ENCODE measurements around the gene NTHL1.
A peak's percentile ranks its signal among the peaks of the same experiment; 100 is the strongest.

NTHL1 gene

DNA sequence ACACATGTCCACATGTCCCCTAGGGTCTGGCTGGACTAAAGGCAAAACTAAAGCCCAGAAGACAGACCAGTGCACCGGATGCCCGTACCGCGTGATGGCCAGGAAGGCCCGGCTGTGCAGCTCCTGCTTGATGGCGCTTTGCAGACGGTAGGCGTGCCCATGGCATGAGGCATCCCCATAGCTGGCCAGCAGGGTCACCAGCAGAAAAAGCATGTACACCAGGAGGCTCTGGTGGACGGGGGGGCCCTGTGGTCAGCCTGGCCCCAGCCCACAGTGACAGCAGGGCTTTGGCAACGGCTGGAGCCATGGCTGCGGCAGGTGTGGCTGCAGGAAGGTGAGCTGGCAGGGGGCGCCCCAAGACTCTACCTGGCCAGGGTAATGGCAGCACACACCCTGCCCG is 45.2 kb upstream of the NTHL1 start:
- no peaks in the 10 kb centered on the region for H3K9me3 Mint-ChIP-seq
- H3K36me3 Mint-ChIP-seq (ENCODE audit: low read depth) = peaks cover 23% of the 10 kb centered on the region
- TF ChIP-seq, protein P1, sequence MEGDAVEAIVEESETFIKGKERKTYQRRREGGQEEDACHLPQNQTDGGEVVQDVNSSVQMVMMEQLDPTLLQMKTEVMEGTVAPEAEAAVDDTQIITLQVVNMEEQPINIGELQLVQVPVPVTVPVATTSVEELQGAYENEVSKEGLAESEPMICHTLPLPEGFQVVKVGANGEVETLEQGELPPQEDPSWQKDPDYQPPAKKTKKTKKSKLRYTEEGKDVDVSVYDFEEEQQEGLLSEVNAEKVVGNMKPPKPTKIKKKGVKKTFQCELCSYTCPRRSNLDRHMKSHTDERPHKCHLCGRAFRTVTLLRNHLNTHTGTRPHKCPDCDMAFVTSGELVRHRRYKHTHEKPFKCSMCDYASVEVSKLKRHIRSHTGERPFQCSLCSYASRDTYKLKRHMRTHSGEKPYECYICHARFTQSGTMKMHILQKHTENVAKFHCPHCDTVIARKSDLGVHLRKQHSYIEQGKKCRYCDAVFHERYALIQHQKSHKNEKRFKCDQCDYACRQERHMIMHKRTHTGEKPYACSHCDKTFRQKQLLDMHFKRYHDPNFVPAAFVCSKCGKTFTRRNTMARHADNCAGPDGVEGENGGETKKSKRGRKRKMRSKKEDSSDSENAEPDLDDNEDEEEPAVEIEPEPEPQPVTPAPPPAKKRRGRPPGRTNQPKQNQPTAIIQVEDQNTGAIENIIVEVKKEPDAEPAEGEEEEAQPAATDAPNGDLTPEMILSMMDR (IDR thresholded peaks at IDR 0.05; ENCODE audit: unreplicated experiment in 3 of 3) = no peak
- H3K27me3 Mint-ChIP-seq (ENCODE audit: low read depth) = no peaks in the 10 kb centered on the region
- no peaks in the 10 kb centered on the region for H3K4me1 Mint-ChIP-seq
- H3K4me3 Mint-ChIP-seq = no peak overlapping the region
- no peak overlapping the region for H3K27ac Mint-ChIP-seq

DNA sequence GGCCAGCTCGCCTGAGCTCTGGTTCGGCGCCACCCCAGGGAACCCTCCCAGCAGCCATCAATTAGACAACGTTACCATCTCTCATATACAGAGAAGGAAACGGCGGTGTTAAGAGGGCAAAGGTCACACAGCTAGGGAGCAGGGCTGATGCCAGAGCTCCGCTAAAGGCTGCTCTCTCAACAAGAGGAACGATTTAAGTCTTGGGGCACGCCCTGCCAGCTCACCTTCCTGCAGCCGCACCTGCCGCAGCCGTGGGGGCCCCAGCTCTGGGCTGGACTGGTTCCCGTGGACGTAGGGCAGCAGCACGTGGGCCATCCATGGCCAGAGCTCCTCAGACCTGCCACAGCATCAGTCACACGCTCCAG is 44.6 kb upstream of the NTHL1 start:
- H3K36me3 Mint-ChIP-seq (ENCODE audit: low read depth) = peaks cover 23% of the 10 kb centered on the region

DNA sequence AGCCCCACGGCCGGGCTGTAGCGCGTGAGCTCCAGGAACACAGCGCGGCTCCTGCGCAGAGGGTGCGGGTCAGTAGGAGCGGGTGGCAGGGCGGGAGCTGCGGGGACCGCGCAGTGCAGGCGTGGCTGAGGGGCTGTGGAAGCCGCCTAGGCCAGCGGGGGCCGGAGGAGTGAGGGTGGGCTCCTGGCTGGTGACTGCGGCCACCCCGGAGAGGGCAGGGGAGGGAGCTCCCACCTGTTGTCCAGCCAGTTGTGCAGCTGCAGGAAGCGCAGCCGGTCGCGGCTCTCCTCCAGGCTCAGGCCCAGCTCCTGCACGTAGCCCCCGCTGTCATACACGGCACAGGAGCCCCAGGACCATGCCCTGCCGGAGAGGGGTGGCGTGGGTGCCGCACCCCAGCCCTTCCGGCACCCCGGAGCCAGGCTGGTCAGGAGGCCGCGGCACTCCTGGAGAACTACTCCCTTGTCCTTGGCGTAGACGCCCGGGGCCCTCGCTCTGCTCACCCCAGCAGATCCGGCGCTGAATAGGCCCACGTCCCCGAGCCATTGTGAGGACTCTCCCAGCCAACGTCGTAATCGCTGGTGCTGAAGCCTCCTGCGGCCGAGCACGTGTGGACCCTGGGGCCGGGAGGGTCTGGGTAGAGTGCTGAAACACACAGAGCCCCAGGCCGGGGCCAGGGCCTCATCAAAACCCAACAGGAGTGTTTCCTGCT is 44.1 kb upstream of the NTHL1 start:
- no peaks in the 10 kb centered on the region for H3K4me1 Mint-ChIP-seq
- peak overlapping the region in 1 of 3 experiments; percentile 13 for H3K4me3 Mint-ChIP-seq
- no peaks in the 10 kb centered on the region for H3K9me3 Mint-ChIP-seq
- TF ChIP-seq, protein P1 (IDR thresholded peaks at IDR 0.05; ENCODE audit: unreplicated experiment in 3 of 3) = no peak
- peaks cover 20% of the 10 kb centered on the region for H3K36me3 Mint-ChIP-seq (ENCODE audit: low read depth)
- H3K27ac Mint-ChIP-seq = no peak overlapping the region
- no peaks in the 10 kb centered on the region for H3K27me3 Mint-ChIP-seq (ENCODE audit: low read depth)

More for the DNA sequence above, 44.6 kb upstream of the NTHL1 start:
- H3K27me3 Mint-ChIP-seq (ENCODE audit: low read depth) = no peaks in the 10 kb centered on the region
- TF ChIP-seq, protein P1 (IDR thresholded peaks at IDR 0.05; ENCODE audit: unreplicated experiment in 3 of 3) = no peak
- no peak overlapping the region for H3K27ac Mint-ChIP-seq
- H3K9me3 Mint-ChIP-seq = no peaks in the 10 kb centered on the region
- H3K4me1 Mint-ChIP-seq = no peaks in the 10 kb centered on the region
- no peak overlapping the region for H3K4me3 Mint-ChIP-seq

DNA sequence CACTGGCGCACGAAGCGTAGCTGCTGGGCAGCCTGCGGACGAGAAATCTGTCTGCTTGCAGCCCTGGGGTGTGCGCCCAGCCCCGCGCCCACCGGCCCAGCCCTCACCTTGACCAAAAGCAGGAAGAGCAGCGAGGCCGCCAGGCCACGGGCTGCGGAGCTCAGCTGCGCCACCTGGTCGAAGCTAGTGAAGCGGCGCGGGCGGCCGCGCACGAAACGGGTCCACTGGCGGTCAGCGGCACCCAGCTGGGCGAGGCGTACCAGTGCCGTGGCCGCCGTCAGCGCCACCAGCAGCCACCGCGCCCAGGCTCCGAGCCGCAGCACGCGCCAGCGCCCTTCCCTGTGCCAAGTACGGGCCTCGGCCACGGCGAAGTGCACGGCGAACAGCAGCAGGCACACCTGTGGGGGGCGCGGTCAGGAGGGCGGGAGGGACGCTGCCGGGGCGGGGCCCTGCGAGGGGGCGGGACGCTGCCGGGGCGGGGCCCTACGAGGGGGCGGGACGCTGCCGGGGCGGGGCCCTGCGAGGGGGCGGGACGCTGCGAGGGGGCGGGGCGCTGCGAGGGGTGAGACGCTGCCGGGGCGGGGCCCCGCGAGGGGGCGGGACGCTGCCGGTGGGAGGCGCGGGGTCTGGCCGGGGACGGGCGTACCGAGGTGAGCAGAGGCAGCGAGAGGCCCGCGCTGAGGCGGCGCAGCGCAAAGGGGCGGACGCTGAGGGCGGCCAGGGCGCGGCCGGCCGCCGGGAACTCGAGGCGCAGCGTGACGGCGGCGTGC is 43.3 kb upstream of the NTHL1 start:
- Mint-ChIP-seq H3K27me3 (ENCODE audit: low read depth) (no peaks in the 10 kb centered on the region), H3K27ac (no peak overlapping the region)

GRCh38 chr16:2090481-2090776 is 42.8 kb upstream of the NTHL1 start:
- Mint-ChIP-seq H3K36me3 (ENCODE audit: low read depth) (peaks cover 8% of the 10 kb centered on the region), H3K4me1 (no peaks in the 10 kb centered on the region), H3K27ac (no peak overlapping the region), H3K9me3 (no peaks in the 10 kb centered on the region), H3K27me3 (ENCODE audit: low read depth) (no peaks in the 10 kb centered on the region), H3K4me3 (peak overlapping the region in 1 of 3 experiments; percentile 49)
- TF ChIP-seq, protein P1 (IDR thresholded peaks at IDR 0.05; ENCODE audit: unreplicated experiment in 3 of 3) = no peak

More for the DNA sequence above, 43.3 kb upstream of the NTHL1 start:
- no peaks in the 10 kb centered on the region for H3K4me1 Mint-ChIP-seq
- TF ChIP-seq, protein P1 (IDR thresholded peaks at IDR 0.05; ENCODE audit: unreplicated experiment in 3 of 3) = peak; percentile 16 to 57 (median 31)
- H3K4me3 Mint-ChIP-seq = peak overlapping the region in 1 of 3 experiments; percentile 49
- no peaks in the 10 kb centered on the region for H3K9me3 Mint-ChIP-seq
- peaks cover 13% of the 10 kb centered on the region for H3K36me3 Mint-ChIP-seq (ENCODE audit: low read depth)

All from nephron (organoid).